B cell (primary cell): ENCODE data around the gene FSTL5. TPM values are rescaled to one million over a fixed set of nuclear protein-coding genes. Genes with fewer than 3 reads are reported as not detected.

Experiments used
- ATAC-seq: fragments of 200-7000 bp; cut with Tn5 transposase; one replicate; pipeline ENCODE4 v1.10.0; 2021; ENCODE audit warnings: low read depth, mild to moderate bottlenecking, moderate number of reproducible peaks, moderate library complexity
- CTCF ChIA-PET: fragments of 350-600 bp; sonication (Branson Sonifier 250); formaldehyde crosslinking; loops from one replicate; lab custom pipeline; 2021; ENCODE audit warnings: antibody characterized with exemption, inconsistent platforms; lab: Charles Lee
- POLR2A ChIA-PET: fragments of 350-600 bp; sonication (Branson Sonifier 250); formaldehyde crosslinking; loops from one replicate; lab custom pipeline; 2021; ENCODE audit warnings: antibody characterized with exemption; lab: Charles Lee
- DNase-seq: peaks from one replicate; pipeline ENCODE4 v3.0.0; 2013
- H2AFZ ChIP-seq: 2 replicates; pipeline ENCODE4 v1.6.1; 2012; ENCODE audit warnings: mild to moderate bottlenecking, low read depth, low read length; ENCODE audit not compliant: insufficient read depth, poor library complexity, severe bottlenecking
- H3K27ac ChIP-seq, 2 donors: 1 replicate in 1 of 2; 2 replicates in 1 of 2; pipeline ENCODE4 v1.5.1; 2012 to 2013; ENCODE audit warnings: low read length in 2 of 2, mild to moderate bottlenecking in 2 of 2, moderate library complexity in 1 of 2
- H3K27me3 ChIP-seq, 4 experiments: fragments of 200-600 bp in 1 of 4; sonication (generic) in 1 of 4; replicated peaks in 1 of 4; 1 replicate in 2 of 4; 2 replicates in 2 of 4; pipeline versions ENCODE4 v1.6.1 to v1.7.0; 2013 to 2016; ENCODE audit warnings: low read length in 3 of 4, mild to moderate bottlenecking in 2 of 4, mixed read lengths in 1 of 4, moderate library complexity in 1 of 4; ENCODE audit not compliant: insufficient read depth in 4 of 4, control insufficient read depth in 3 of 4; ENCODE audit errors: control extremely low read depth in 1 of 4
- H3K36me3 ChIP-seq, 2 experiments: replicated peaks in 1 of 2; 1 replicate in 1 of 2; 2 replicates in 1 of 2; pipeline versions ENCODE4 v1.6.1 to v1.7.1; 2013; ENCODE audit warnings: low read length in 1 of 2; ENCODE audit not compliant: insufficient read depth in 2 of 2, control insufficient read depth in 1 of 2; ENCODE audit errors: control extremely low read depth in 1 of 2, extremely low read depth in 1 of 2
- H3K4me1 ChIP-seq, 2 donors: fragments of 200-600 bp in 1 of 2; sonication (generic) in 1 of 2; 1 replicate in 1 of 2; 2 replicates in 1 of 2; pipeline versions ENCODE4 v1.5.1 to v1.6.1; 2013 to 2017; ENCODE audit warnings: low read length in 2 of 2; ENCODE audit not compliant: control insufficient read depth in 2 of 2, insufficient read depth in 2 of 2
- H3K4me2 ChIP-seq: replicated peaks from 2 replicates; pipeline ENCODE3; 2012; ENCODE audit warnings: mild to moderate bottlenecking, low read depth, low read length; ENCODE audit not compliant: poor library complexity, severe bottlenecking
- H3K4me3 ChIP-seq, 5 experiments: fragments of 200-600 bp in 1 of 5; sonication (generic) in 1 of 5; 1 replicate in 3 of 5; 2 replicates in 2 of 5; pipeline versions ENCODE4 v1.5.1 to v1.7.0; 2011 to 2016; ENCODE audit warnings: low read length in 4 of 5, mild to moderate bottlenecking in 4 of 5, low read depth in 2 of 5, control low read depth in 1 of 5, moderate library complexity in 1 of 5; ENCODE audit not compliant: insufficient read depth in 1 of 5; ENCODE audit errors: control extremely low read depth in 1 of 5, extremely low read depth in 1 of 5
- H3K79me2 ChIP-seq: fragments of 200-600 bp; sonication (generic); one replicate; pipeline ENCODE4 v1.6.0; 2016; ENCODE audit warnings: low read length; ENCODE audit not compliant: control insufficient read depth, insufficient read depth
- H3K9ac ChIP-seq: fragments of 200-600 bp; sonication (generic); 2 replicates; pipeline ENCODE4 v1.6.1; 2017; ENCODE audit warnings: mild to moderate bottlenecking, low read length, moderate library complexity
- H3K9me3 ChIP-seq, 3 donors: one replicate each; pipeline versions ENCODE4 v1.6.1 to v1.7.1; 2013; ENCODE audit warnings: low read length in 2 of 3; ENCODE audit not compliant: control insufficient read depth in 2 of 3, insufficient read depth in 1 of 3; ENCODE audit errors: control extremely low read depth in 1 of 3
- H4K20me1 ChIP-seq: 2 replicates; pipeline ENCODE4 v1.6.0; 2012; ENCODE audit warnings: mild to moderate bottlenecking, low read length; ENCODE audit not compliant: insufficient read depth, control insufficient read depth, poor library complexity, severe bottlenecking
- H3K27ac Mint-ChIP-seq: one replicate; pipeline ENCODE4 v1.8.0; 2021; ENCODE audit warnings: mixed read lengths
- H3K27me3 Mint-ChIP-seq: one replicate; pipeline ENCODE4 v1.8.0; 2021; ENCODE audit warnings: mixed read lengths
- H3K4me1 Mint-ChIP-seq: one replicate; pipeline ENCODE4 v1.8.0; 2021; ENCODE audit warnings: mixed read lengths
- H3K4me3 Mint-ChIP-seq: one replicate; pipeline ENCODE4 v1.8.0; 2021; ENCODE audit warnings: mixed read lengths
- H3K9me3 Mint-ChIP-seq: one replicate; pipeline ENCODE4 v1.8.0; 2022; ENCODE audit warnings: mixed read lengths; ENCODE audit not compliant: insufficient read depth
- EZH2 ChIP-seq: IDR thresholded peaks from 2 replicates; pipeline ENCODE4 v1.6.1; 2012; ENCODE audit warnings: borderline replicate concordance, low read depth, mild to moderate bottlenecking, moderate library complexity, low read length; ENCODE audit not compliant: insufficient read depth, poor library complexity, severe bottlenecking
- WGBS: methylation state at CpG from one replicate; pipeline ENCODE4 v1.1.5; 2013; ENCODE audit warnings: missing lambda C conversion rate; ENCODE audit not compliant: insufficient coverage; 5-methylcytosine and 5-hydroxymethylcytosine counted together
- intact Hi-C: fragments of 100-400 bp; cut with micrococcal nuclease; formaldehyde crosslinking; loops from one replicate; pipeline ENCODE4 v1.10.0; 2022
- polyA plus RNA-seq: library from polyadenylated mRNA; depleted of rRNA; stranded (reverse); fragments of >200 nt; gene quantifications from 2 replicates; pipeline ENCODE4 v1.2.3, GENCODE V29; 2012
- total RNA-seq, 2 donors: library from RNA; stranded (reverse); fragments of 120-200 nt in 1 of 2; gene quantifications; 1 replicate in 1 of 2; 2 replicates in 1 of 2; pipeline versions ENCODE4 v1.2.3 to v1.2.4, GENCODE V29; 2013 to 2022
- TF ChIP-seq, protein P1 (sequence below): fragments of 200-600 bp; IDR thresholded peaks from one replicate; pipeline ENCODE4 v1.8.0; 2022; ENCODE audit warnings: antibody characterized with exemption, mild to moderate bottlenecking

Gene FSTL5
- total and polyA plus RNA-seq, 2 donors (not counting 1 experiment from before 2014, with no cell fraction given) = not detected

DNA sequence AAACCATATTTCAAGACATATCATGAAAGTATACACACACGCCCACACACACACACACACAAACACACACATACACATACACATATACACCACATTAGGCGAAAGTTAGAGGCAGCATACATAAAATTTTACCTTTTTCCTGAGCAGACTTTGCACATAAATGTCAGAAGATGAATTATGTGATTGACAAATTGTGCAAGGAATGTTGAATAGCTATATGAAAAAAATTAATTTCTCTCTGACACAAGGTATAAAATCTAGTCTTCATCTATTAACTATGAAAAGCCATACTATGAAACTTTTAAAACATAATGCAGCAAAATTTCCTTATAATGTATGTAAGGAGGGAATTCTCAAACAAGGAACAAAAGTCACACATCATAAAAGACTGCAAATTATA lies 24.4 kb downstream of the FSTL5 start:
- intact Hi-C loops = no loop called here
- Mint-ChIP-seq H3K4me1 (no peaks in the 10 kb centered on the region), H3K9me3 (no peaks in the 10 kb centered on the region), H3K27ac (no peak overlapping the region), H3K4me3 (no peak overlapping the region), H3K27me3 (no peaks in the 10 kb centered on the region)
- ATAC-seq = no peak
- Histone ChIP-seq H3K9ac (no peak overlapping the region), H3K27me3 (no peaks in the 10 kb centered on the region), H3K9me3 (no peaks in the 10 kb centered on the region), H2AFZ (no peak overlapping the region), H3K79me2 (no peaks in the 10 kb centered on the region), H3K4me1 (no peaks in the 10 kb centered on the region), H3K27ac (no peak overlapping the region), H4K20me1 (no peaks in the 10 kb centered on the region), H3K36me3 (no peaks in the 10 kb centered on the region), H3K4me3 (no peak overlapping the region), H3K4me2 (no peak overlapping the region)
- ChIA-PET CTCF (no interaction called here), POLR2A (no interaction called here)
- TF ChIP-seq, protein P1, sequence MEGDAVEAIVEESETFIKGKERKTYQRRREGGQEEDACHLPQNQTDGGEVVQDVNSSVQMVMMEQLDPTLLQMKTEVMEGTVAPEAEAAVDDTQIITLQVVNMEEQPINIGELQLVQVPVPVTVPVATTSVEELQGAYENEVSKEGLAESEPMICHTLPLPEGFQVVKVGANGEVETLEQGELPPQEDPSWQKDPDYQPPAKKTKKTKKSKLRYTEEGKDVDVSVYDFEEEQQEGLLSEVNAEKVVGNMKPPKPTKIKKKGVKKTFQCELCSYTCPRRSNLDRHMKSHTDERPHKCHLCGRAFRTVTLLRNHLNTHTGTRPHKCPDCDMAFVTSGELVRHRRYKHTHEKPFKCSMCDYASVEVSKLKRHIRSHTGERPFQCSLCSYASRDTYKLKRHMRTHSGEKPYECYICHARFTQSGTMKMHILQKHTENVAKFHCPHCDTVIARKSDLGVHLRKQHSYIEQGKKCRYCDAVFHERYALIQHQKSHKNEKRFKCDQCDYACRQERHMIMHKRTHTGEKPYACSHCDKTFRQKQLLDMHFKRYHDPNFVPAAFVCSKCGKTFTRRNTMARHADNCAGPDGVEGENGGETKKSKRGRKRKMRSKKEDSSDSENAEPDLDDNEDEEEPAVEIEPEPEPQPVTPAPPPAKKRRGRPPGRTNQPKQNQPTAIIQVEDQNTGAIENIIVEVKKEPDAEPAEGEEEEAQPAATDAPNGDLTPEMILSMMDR = no peak
- no peak for TF ChIP-seq EZH2
- no CpG with 5 or more reads among the region's 2 CpGs for WGBS
- DNase-seq = no peak

DNA sequence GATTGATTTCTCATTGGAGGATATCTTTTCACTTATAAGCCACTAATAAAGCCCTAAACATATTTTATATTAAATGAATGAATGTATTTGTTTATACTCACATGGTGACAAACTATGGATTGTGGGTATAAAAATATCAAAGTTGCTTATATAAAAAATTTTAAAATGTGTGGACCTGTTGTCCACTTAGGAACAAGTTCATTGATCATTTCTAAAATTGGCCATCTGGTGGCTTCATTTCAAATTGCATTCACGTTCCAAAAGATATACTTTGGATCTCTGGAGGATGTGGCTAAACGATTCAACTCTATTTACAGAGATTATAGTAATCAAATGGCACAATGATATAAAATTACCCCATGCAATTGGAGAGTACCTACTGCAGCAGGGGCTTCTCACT lies 32.5 kb downstream of the FSTL5 start:
- Mint-ChIP-seq H3K4me1 (no peaks in the 10 kb centered on the region), H3K27ac (no peak overlapping the region), H3K9me3 (no peaks in the 10 kb centered on the region), H3K4me3 (no peak overlapping the region), H3K27me3 (no peaks in the 10 kb centered on the region)
- no peak for TF ChIP-seq EZH2
- TF ChIP-seq, protein P1 = no peak
- Histone ChIP-seq H2AFZ (no peak overlapping the region), H3K36me3 (no peaks in the 10 kb centered on the region), H3K4me2 (no peak overlapping the region), H3K9ac (no peak overlapping the region), H3K9me3 (no peaks in the 10 kb centered on the region), H3K4me3 (no peak overlapping the region), H3K4me1 (no peaks in the 10 kb centered on the region), H3K27ac (no peak overlapping the region), H3K79me2 (no peaks in the 10 kb centered on the region), H3K27me3 (no peaks in the 10 kb centered on the region), H4K20me1 (no peaks in the 10 kb centered on the region)
- DNase-seq = no peak
- ChIA-PET CTCF (no interaction called here), POLR2A (no interaction called here)
- WGBS = no CpG with 5 or more reads among the region's 2 CpGs
- intact Hi-C loops = no loop called here
- no peak for ATAC-seq
